PFSK-1 (cell line): Measurements from ENCODE around the gene ADGRF5.

Experiments used
- FOXP2 ChIP-seq: optimal IDR thresholded peaks from 2 replicates; pipeline ENCODE3; 2011; ENCODE audit warnings: borderline replicate concordance, control low read depth, inconsistent platforms; ENCODE audit not compliant: insufficient read depth; ENCODE audit errors: extremely low read length, extremely low read depth
- POLR2AphosphoS5 ChIP-seq: IDR thresholded peaks from 2 replicates; pipeline ENCODE4 v1.6.1; 2012; ENCODE audit warnings: low read depth, mild to moderate bottlenecking, control low read depth, low read length, moderate library complexity
- REST ChIP-seq, 2 experiments: IDR thresholded peaks; 2 replicates each; pipeline versions ENCODE4 v1.6.1 to v1.8.0; 2011 to 2012; ENCODE audit warnings: low read depth in 2 of 2, low read length in 2 of 2, control low read depth in 1 of 2, inconsistent platforms in 1 of 2, mild to moderate bottlenecking in 1 of 2, moderate library complexity in 1 of 2; ENCODE audit not compliant: insufficient read depth in 1 of 2
- SIN3A ChIP-seq: IDR thresholded peaks from 2 replicates; pipeline ENCODE4 v1.6.1; 2012; ENCODE audit warnings: mild to moderate bottlenecking, low read length, moderate library complexity, borderline replicate concordance; ENCODE audit not compliant: insufficient read depth
- TAF1 ChIP-seq: IDR thresholded peaks from 2 replicates; pipeline ENCODE4 v1.6.1; 2012; ENCODE audit warnings: low read length, control low read depth, borderline replicate concordance; ENCODE audit not compliant: insufficient read depth

Gene ADGRF5

DNA sequence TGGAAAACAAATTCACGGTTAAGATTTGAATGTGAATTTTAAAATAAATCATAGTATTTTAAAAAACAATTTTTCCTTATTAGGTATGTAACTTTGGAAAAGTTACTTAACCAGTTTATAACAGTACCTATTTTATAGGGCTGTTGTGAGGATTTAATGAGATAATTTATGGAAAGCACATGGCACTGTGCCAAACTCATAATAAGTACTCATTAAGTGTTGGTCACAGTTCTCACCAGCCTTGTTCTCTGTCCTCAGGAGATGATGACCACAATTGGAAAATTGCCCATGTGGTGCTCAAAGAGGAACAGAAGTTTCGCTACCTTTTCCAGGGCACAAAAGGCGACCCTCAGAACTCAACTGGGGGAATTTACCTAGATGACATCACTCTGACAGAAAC lies 88.9 kb downstream of the ADGRF5 start:
- TF ChIP-seq POLR2AphosphoS5 (no peak), SIN3A (no peak), REST (IDR thresholded peaks at IDR 0.05; ENCODE audit: insufficient read depth in 1 of 2, low read depth in 2 of 2, low read length in 2 of 2) (no peak), TAF1 (no peak), FOXP2 (no peak)

DNA sequence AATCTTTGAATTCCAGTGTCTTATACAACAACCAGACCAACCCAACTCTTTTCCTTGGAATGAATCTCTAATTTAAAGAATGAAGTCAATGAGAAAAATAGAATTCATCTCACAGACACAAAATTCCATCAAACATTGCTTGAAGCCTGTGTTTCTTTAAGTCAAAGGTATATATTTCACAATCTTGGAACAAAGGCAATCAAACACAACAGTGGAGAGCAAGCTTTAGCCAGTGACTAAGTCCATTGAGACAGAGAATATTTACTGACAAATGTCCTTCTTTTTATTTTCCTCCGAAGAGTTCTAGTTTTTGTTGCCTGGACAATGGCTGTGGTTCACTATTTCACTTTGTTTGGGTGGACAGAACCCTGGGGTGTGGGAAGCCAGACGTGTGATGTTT lies 92.8 kb downstream of the ADGRF5 start:
- TF ChIP-seq REST (IDR thresholded peaks at IDR 0.05; ENCODE audit: insufficient read depth in 1 of 2, low read depth in 2 of 2, low read length in 2 of 2) (no peak), SIN3A (no peak), FOXP2 (no peak), POLR2AphosphoS5 (no peak), TAF1 (no peak)

DNA sequence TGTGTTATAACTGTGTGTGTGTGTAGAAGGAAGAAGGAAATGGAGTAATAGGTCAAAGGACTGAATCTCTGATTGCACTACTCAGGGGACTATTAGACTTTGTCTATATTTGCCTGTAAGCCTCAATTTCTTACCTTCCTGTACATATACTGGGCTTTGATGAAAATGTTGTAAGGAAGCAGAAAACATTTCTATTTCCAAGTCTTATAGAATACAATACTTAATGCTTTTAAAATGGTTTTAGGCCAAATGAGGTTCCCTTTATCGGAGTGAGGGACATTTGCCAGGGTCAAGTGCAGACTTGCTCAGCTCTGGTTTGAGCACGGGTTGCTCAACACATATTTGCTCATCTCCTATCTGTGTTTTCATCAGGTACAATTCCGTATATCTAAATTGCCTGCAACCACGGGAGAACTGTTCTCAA lies 100.3 kb downstream of the ADGRF5 start:
- TF ChIP-seq SIN3A, result no peak
- no peak for TF ChIP-seq REST (IDR thresholded peaks at IDR 0.05; ENCODE audit: insufficient read depth in 1 of 2, low read depth in 2 of 2, low read length in 2 of 2)
- no peak for TF ChIP-seq TAF1
- TF ChIP-seq POLR2AphosphoS5, result no peak
- TF ChIP-seq FOXP2, result no peak

DNA sequence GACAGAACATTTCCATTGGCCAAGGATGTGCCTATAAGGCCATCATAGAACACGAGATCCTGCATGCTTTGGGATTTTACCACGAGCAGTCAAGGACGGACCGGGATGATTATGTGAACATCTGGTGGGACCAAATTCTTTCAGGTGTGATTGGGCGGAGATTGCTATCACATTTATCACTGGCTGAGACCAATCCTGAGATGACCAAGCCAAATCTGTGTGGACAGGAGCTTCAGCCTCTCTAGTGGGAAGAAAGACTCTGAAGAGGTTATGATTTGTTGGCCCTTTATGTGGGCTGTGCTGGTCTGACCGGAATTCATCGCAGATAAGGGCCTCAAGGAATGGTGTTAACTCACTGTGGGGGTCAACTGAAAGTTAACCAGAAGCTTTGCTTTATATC lies 102.2 kb downstream of the ADGRF5 start:
- no peak for TF ChIP-seq REST (IDR thresholded peaks at IDR 0.05; ENCODE audit: insufficient read depth in 1 of 2, low read depth in 2 of 2, low read length in 2 of 2)
- no peak for TF ChIP-seq FOXP2
- TF ChIP-seq POLR2AphosphoS5, result no peak
- no peak for TF ChIP-seq SIN3A
- TF ChIP-seq TAF1, result no peak

GRCh38 chr6:46816626-46817025 lies 105.1 kb downstream of the ADGRF5 start:
- TF ChIP-seq POLR2AphosphoS5, result no peak
- no peak for TF ChIP-seq FOXP2
- no peak for TF ChIP-seq SIN3A
- no peak for TF ChIP-seq REST (IDR thresholded peaks at IDR 0.05; ENCODE audit: insufficient read depth in 1 of 2, low read depth in 2 of 2, low read length in 2 of 2)
- no peak for TF ChIP-seq TAF1
